HEK293T (cell line): ENCODE measurements around the gene PABPC1L.
"Not testable (repeated sequence)": the region's sequence is repeated elsewhere in the genome, so short reads cannot be mapped to it uniquely, and the experiment has no call there.

ENCODE experiments used
- CTCF ChIA-PET: fragments of 350-600 bp; formaldehyde crosslinking; extraction: SDS; loops from one replicate; lab custom pipeline; 2021; ENCODE audit warnings: antibody characterized with exemption, inconsistent platforms; lab: Yijun Ruan, JAX
- POLR2A ChIA-PET: fragments of 350-600 bp; formaldehyde crosslinking; extraction: SDS; loops from one replicate; lab custom pipeline; 2020; ENCODE audit warnings: antibody characterized with exemption, inconsistent platforms; lab: Yijun Ruan, JAX
- DNase-seq: peaks from one replicate; pipeline ENCODE4 v3.0.0; 2012; ENCODE audit warnings: mixed read lengths; ENCODE audit errors: extremely low spot score
- ARNT ChIP-seq: fragments of 450-650 bp; IDR thresholded peaks from 2 replicates; pipeline ENCODE4 v1.6.1; 2017; ENCODE audit warnings: mild to moderate bottlenecking
- BHLHE40 ChIP-seq: fragments of 450-650 bp; IDR thresholded peaks from 2 replicates; pipeline ENCODE4 v1.6.1; 2016; ENCODE audit warnings: mild to moderate bottlenecking, moderate library complexity, borderline replicate concordance
- CTBP1 ChIP-seq: fragments of 450-650 bp; IDR thresholded peaks from 2 replicates; pipeline ENCODE4 v1.6.1; 2016; ENCODE audit warnings: borderline replicate concordance
- ELF4 ChIP-seq: fragments of 450-650 bp; IDR thresholded peaks from 2 replicates; pipeline ENCODE4 v1.6.1; 2017; ENCODE audit warnings: antibody characterized with exemption
- FOXA1 ChIP-seq: fragments of 450-650 bp; IDR thresholded peaks from 2 replicates; pipeline ENCODE4 v1.6.1; 2016; ENCODE audit warnings: mild to moderate bottlenecking
- FOXK2 ChIP-seq: fragments of 450-650 bp; IDR thresholded peaks from 2 replicates; pipeline ENCODE4 v1.6.1; 2016; ENCODE audit warnings: mild to moderate bottlenecking
- FOXM1 ChIP-seq: fragments of 450-650 bp; IDR thresholded peaks from 2 replicates; pipeline ENCODE4 v1.6.1; 2017; ENCODE audit warnings: mild to moderate bottlenecking, borderline replicate concordance
- HDGF ChIP-seq: fragments of 450-650 bp; IDR thresholded peaks from 2 replicates; pipeline ENCODE4 v1.6.1; 2017; ENCODE audit warnings: antibody characterized with exemption, borderline replicate concordance
- L3MBTL2 ChIP-seq: fragments of 450-650 bp; conservative IDR thresholded peaks from 2 replicates; pipeline ENCODE4 v1.6.1; 2016; ENCODE audit warnings: mild to moderate bottlenecking
- LEF1 ChIP-seq: fragments of 450-650 bp; IDR thresholded peaks from 2 replicates; pipeline ENCODE4 v1.6.1; 2017; ENCODE audit warnings: mild to moderate bottlenecking, borderline replicate concordance
- NFRKB ChIP-seq: fragments of 450-650 bp; IDR thresholded peaks from 2 replicates; pipeline ENCODE4 v1.6.1; 2016; ENCODE audit warnings: mild to moderate bottlenecking, moderate library complexity
- PKNOX1 ChIP-seq: fragments of 450-650 bp; IDR thresholded peaks from 2 replicates; pipeline ENCODE4 v1.6.1; 2016
- SP1 ChIP-seq: fragments of 450-650 bp; IDR thresholded peaks from 2 replicates; pipeline ENCODE4 v1.6.1; 2017
- SUZ12 ChIP-seq: fragments of 450-650 bp; IDR thresholded peaks from 2 replicates; pipeline ENCODE4 v1.6.1; 2016; ENCODE audit warnings: mild to moderate bottlenecking
- TARDBP ChIP-seq: fragments of 450-650 bp; IDR thresholded peaks from 2 replicates; pipeline ENCODE4 v1.6.1; 2016
- ZNF384 ChIP-seq: fragments of 450-650 bp; IDR thresholded peaks from 2 replicates; pipeline ENCODE4 v1.6.1; 2016

Gene PABPC1L

DNA sequence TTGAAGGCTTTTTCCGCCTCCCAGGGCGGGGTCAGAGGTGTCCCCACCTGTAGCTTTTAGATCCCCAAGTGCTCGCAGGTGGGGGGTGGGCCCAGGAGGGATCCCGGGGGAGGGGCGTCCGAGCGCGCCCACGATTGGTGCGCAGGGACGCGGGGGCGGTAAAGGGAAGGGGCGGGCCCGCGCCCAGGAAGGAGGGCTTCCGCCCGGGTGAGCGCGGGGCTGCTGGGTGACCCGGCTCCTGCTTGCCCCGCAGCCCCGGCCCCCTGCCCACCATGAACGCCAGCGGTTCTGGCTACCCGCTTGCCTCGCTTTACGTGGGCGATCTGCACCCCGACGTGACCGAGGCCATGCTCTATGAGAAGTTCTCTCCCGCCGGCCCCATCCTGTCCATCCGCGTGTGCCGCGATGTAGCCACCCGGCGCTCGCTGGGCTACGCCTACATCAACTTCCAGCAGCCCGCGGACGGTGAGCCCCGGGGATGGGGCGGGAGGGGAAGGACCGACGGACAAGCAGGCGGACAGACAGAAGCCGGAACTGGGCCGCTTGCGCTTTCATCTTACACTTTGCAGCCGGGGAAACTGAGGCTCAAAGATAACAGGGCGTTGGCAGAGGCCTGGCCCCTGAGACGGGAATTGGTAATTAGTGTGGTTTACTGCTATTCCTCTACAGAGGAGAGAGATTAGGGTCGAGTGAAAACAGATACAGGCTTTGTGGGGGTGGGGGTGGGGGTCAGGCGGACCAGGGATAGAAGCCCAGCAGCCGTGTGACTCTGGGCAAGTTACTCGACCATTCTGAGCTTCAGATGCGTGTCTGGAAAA, at the start of gene PABPC1L:
PABPC1L (plus strand) TSS at position 189 of the 818 bp plus-strand sequence; CDS start at position 273, 84 bp downstream.
- peak; percentile 80 for DNase-seq
- CTCF ChIA-PET: interaction anchor here (0.6 to 1.2 kb wide), 3 partner anchors 14 to 384 kb away, joined by 3 to 4 read pairs (median 4); no protein-coding TSS in a partner anchor
- POLR2A ChIA-PET: interaction anchor here (0.6 to 2.1 kb wide), 3 partner anchors 25 to 110 kb away, joined by 3 to 11 read pairs (median 3); partner anchors contain the start of genes TOMM34 and YWHAB
- TF ChIP-seq SUZ12: no peak
- no peak for TF ChIP-seq FOXM1
- no peak for TF ChIP-seq FOXK2
- no peak for TF ChIP-seq FOXA1
- no peak for TF ChIP-seq SP1
- TF ChIP-seq HDGF: no peak
- no peak for TF ChIP-seq CTBP1
- TF ChIP-seq L3MBTL2: peak; percentile 30; the same call in 1 of the 2 replicates

DNA sequence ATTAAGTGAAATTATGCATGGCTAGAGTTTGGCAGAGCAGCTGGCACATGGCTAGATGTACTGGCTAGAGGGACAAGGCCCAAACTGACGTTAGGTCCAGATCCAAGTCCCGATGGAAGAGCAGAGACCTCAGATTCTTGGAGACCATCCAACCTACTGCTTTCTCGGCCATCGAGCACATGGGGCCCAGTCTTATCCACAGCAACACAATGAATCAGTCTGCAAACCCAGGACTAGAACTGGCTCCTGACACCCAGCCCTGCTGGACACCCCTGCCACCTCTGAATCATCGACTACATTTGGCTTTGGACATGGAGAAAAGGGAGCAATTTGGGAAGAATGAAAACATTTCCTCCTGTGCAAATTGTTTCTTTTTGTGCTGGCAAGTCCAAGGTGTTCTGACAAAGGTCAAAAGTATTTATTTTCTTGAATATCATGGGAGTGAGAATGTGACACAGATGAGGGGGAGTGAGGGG, 48.3 kb upstream of the PABPC1L start:
- ChIA-PET CTCF (interaction anchor here (0.6 kb wide), 1 partner anchor 11 kb away, joined by 7 read pairs; no protein-coding TSS in a partner anchor), POLR2A (no interaction called here)
- DNase-seq: no peak
- TF ChIP-seq CTBP1 (no peak), FOXK2 (no peak), ARNT (no peak), SP1 (no peak), NFRKB (no peak), SUZ12 (no peak), HDGF (no peak), ZNF384 (no peak), FOXM1 (no peak), L3MBTL2 (no peak), TARDBP (no peak), LEF1 (no peak), PKNOX1 (no peak), ELF4 (no peak), FOXA1 (no peak), BHLHE40 (no peak)

- DNase-seq: no peak
- TF ChIP-seq ZNF384 (no peak), HDGF (no peak), FOXK2 (no peak), L3MBTL2 (no peak), PKNOX1 (no peak), LEF1 (no peak), ELF4 (no peak), BHLHE40 (no peak), FOXA1 (no peak), FOXM1 (no peak), TARDBP (no peak), SUZ12 (no peak), NFRKB (no peak), CTBP1 (no peak), SP1 (no peak), ARNT (no peak)
- CTCF ChIA-PET: interaction anchor here (0.6 kb wide), 1 partner anchor 10 kb away, joined by 7 read pairs; no protein-coding TSS in a partner anchor
- POLR2A ChIA-PET: interaction anchor here (0.9 kb wide), 1 partner anchor 10 kb away, joined by 3 read pairs; no protein-coding TSS in a partner anchor
Observed at GRCh38 chr20:44862286-44862685, 47.6 kb upstream of the PABPC1L start.

- POLR2A ChIA-PET: interaction anchor here (0.9 kb wide), 1 partner anchor 9 kb away, joined by 3 read pairs; no protein-coding TSS in a partner anchor
- CTCF ChIA-PET, DNase-seq: not testable (repeated sequence)
Observed at GRCh38 chr20:44863365-44864084, 46.3 kb upstream of the PABPC1L start.

DNA sequence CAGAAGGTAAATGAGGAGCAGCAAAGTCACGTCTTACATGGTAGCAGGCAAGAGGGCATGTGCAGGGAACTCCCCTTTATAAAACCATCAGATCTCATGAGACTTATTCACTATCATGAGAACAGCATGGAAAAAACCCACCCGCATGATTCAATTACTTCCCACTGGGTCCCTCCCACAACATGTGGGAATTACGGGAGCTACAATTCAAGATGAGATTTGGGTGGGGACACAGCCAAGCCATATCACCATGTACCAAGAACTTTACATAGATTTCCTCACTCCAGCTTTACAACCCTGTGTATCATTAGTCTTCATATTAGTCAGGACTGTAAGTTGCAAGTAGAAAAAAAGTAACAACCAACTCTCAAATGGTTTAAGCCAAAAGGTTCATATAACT, 45.4 kb upstream of the PABPC1L start:
- DNase-seq, CTCF ChIA-PET, POLR2A ChIA-PET: not testable (repeated sequence)

DNA sequence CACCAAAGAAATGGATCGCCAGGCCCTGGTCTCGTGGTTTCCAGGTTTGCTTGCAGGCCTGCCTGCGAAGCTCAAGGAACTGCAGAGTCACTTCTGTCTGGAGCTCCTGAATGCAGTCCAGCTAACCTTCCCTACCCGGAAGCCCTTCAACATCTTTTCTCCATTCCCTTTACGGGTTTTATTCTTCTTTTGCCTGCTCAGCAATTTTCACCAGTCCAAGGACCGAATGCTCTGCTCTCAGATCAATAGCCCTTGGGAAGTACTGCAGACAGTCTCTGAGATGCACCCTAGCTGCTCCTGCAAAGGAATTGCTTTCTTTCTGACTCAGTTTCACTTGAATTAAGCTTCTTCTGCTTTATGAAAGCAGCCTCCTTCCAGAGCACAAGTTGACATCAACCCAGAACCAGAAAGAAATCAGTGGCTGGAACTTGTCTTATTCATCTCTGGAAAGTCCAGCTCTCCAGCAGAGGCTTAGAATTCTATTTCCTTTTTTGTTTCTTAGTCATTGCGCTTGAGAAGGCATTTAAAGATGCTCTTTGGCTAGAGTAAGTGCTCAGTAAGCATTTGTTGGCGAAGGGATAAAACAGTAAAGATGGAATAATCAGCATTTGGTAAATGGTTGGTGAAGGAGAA, 43.0 kb upstream of the PABPC1L start:
- TF ChIP-seq FOXA1 (no peak), SUZ12 (no peak), ELF4 (no peak), FOXM1 (no peak), PKNOX1 (no peak), ZNF384 (no peak), BHLHE40 (no peak), L3MBTL2 (no peak), LEF1 (no peak), ARNT (no peak)
- CTCF ChIA-PET: interaction anchor here (0.5 to 1.7 kb wide), 10 partner anchors 10 to 198 kb away, joined by 3 to 11 read pairs (median 3); no protein-coding TSS in a partner anchor
- POLR2A ChIA-PET: interaction anchor here (0.9 kb wide), 1 partner anchor 119 kb away, joined by 3 read pairs; no protein-coding TSS in a partner anchor
- no peak for DNase-seq
